Epidermal melanocyte (primary cell): ENCODE data around the gene PHLDB3.
"Not testable (repeated sequence)": the region's sequence is repeated elsewhere in the genome, so short reads cannot be mapped to it uniquely, and the experiment has no call there.

ENCODE experiments used
- DNase-seq: peaks from one replicate; pipeline ENCODE4 v3.0.0; 2011; ENCODE audit warnings: low spot score; ENCODE audit not compliant: insufficient read length

PHLDB3 gene

GRCh38 chr19:43444531-43445287 lies 59.8 kb downstream of the PHLDB3 start:
- DNase-seq, result no peak

GRCh38 chr19:43444091-43444490 lies 60.5 kb downstream of the PHLDB3 start:
- not testable (repeated sequence) for DNase-seq

GRCh38 chr19:43441716-43442115 lies 62.8 kb downstream of the PHLDB3 start:
- DNase-seq, result no peak

- no peak for DNase-seq
Measured at GRCh38 chr19:43439709-43440063, 64.9 kb downstream of the PHLDB3 start.

GRCh38 chr19:43439032-43439708 lies 65.4 kb downstream of the PHLDB3 start:
- DNase-seq, result no peak

- DNase-seq, result peak; percentile 52
Measured at GRCh38 chr19:43438291-43439031, 66.1 kb downstream of the PHLDB3 start.

GRCh38 chr19:43437712-43438111 lies 66.8 kb downstream of the PHLDB3 start:
- DNase-seq, result no peak

GRCh38 chr19:43437284-43437683 lies 67.3 kb downstream of the PHLDB3 start:
- DNase-seq, result not testable (repeated sequence)

GRCh38 chr19:43435775-43436174 lies 68.8 kb downstream of the PHLDB3 start:
- no peak for DNase-seq

- DNase-seq, result no peak
Measured at GRCh38 chr19:43433689-43434088, 70.9 kb downstream of the PHLDB3 start.

GRCh38 chr19:43433358-43433673 lies 71.2 kb downstream of the PHLDB3 start:
- no peak for DNase-seq

GRCh38 chr19:43430976-43431375 lies 73.6 kb downstream of the PHLDB3 start:
- DNase-seq, result no peak

- DNase-seq, result no peak
Measured at GRCh38 chr19:43430142-43430710, 74.3 kb downstream of the PHLDB3 start.

- DNase-seq, result no peak
Measured at GRCh38 chr19:43429395-43429794, 75.2 kb downstream of the PHLDB3 start.

GRCh38 chr19:43425567-43426392 lies 78.8 kb downstream of the PHLDB3 start:
- DNase-seq, result no peak
